Karpas-422 (cell line): ENCODE measurements around the gene RBM25. TPM values are rescaled to one million over a fixed set of nuclear protein-coding genes. Genes with fewer than 3 reads are reported as not detected.
"Not testable (repeated sequence)": the region's sequence is repeated elsewhere in the genome, so short reads cannot be mapped to it uniquely, and the experiment has no call there.

Experiments
- DNase-seq: peaks from one replicate; pipeline ENCODE4 v3.0.0-alpha.2; 2015
- H2AFZ ChIP-seq: fragments of 200-600 bp; sonication (generic); 2 replicates; pipeline ENCODE4 v1.6.1; 2014; ENCODE audit warnings: antibody characterized with exemption, low read length, mixed read lengths
- H3K27ac ChIP-seq: fragments of 200-600 bp; sonication (generic); 2 replicates; pipeline ENCODE4 v1.5.1; 2014; ENCODE audit warnings: mild to moderate bottlenecking, low read length, moderate library complexity
- H3K27me3 ChIP-seq: fragments of 200-600 bp; sonication (generic); 2 replicates; pipeline ENCODE4 v1.6.1; 2014; ENCODE audit warnings: low read length, mixed read lengths
- H3K36me3 ChIP-seq: fragments of 200-600 bp; sonication (generic); 2 replicates; pipeline ENCODE4 v1.6.1; 2014; ENCODE audit warnings: low read length, mixed read lengths; ENCODE audit not compliant: insufficient read depth
- H3K4me1 ChIP-seq: fragments of 200-600 bp; sonication (generic); 2 replicates; pipeline ENCODE4 v1.6.1; 2014; ENCODE audit warnings: mild to moderate bottlenecking, low read length, mixed read lengths
- H3K4me2 ChIP-seq: fragments of 200-600 bp; sonication (generic); 2 replicates; pipeline ENCODE4 v1.6.1; 2014; ENCODE audit warnings: low read length, low read depth, mild to moderate bottlenecking; ENCODE audit not compliant: poor library complexity, severe bottlenecking
- H3K4me3 ChIP-seq: fragments of 200-600 bp; sonication (generic); 2 replicates; pipeline ENCODE4 v1.5.1; 2014; ENCODE audit warnings: mild to moderate bottlenecking, antibody characterized with exemption, low read length, mixed read lengths
- H3K79me2 ChIP-seq: fragments of 200-600 bp; sonication (generic); 2 replicates; pipeline ENCODE4 v1.6.1; 2014; ENCODE audit warnings: mild to moderate bottlenecking, low read length, mixed read lengths
- H3K9ac ChIP-seq: fragments of 200-600 bp; sonication (generic); 2 replicates; pipeline ENCODE4 v1.6.0; 2014; ENCODE audit warnings: low read length
- H3K9me2 ChIP-seq: fragments of 200-600 bp; sonication (generic), shearing (Covaris generic); replicated peaks from 2 replicates; pipeline ENCODE4 v1.6.0; 2014; ENCODE audit warnings: mild to moderate bottlenecking, low read length, moderate library complexity; ENCODE audit not compliant: insufficient read depth
- H3K9me3 ChIP-seq: fragments of 300-700, 200-600 bp; sonication (generic); 2 replicates; pipeline ENCODE4 v1.6.1; 2014; ENCODE audit warnings: low read length, mixed read lengths
- H4K20me1 ChIP-seq: fragments of 200-600 bp; sonication (generic); 2 replicates; pipeline ENCODE4 v1.6.1; 2014; ENCODE audit warnings: mild to moderate bottlenecking, antibody characterized with exemption, low read length, low read depth; ENCODE audit not compliant: insufficient read depth
- total RNA-seq: library from RNA; depleted of rRNA; stranded (reverse); fragments of >200 nt; shearing (Covaris generic); gene quantifications from 2 replicates; pipeline ENCODE4 v1.2.3, GENCODE V29; 2014; ENCODE audit warnings: low replicate concordance

Gene RBM25
- total RNA-seq, 1 experiment from 2014 or later: 129 TPM

GRCh38 chr14:73166399-73166798, 108.1 kb downstream of the RBM25 start:
- no peak for DNase-seq
- Histone ChIP-seq H3K4me3 (no peak overlapping the region), H4K20me1 (no peaks in the 10 kb centered on the region), H2AFZ (no peak overlapping the region), H3K9me3 (no peaks in the 10 kb centered on the region), H3K27ac (no peak overlapping the region), H3K9me2 (no peaks in the 10 kb centered on the region), H3K79me2 (peaks cover 5% of the 10 kb centered on the region; the same call in 1 of the 2 replicates), H3K4me1 (no peaks in the 10 kb centered on the region), H3K27me3 (no peaks in the 10 kb centered on the region), H3K4me2 (no peak overlapping the region), H3K36me3 (peaks cover 46% of the 10 kb centered on the region), H3K9ac (no peak overlapping the region)

- DNase-seq: no peak
- no peaks in the 10 kb centered on the region for H3K9me3 ChIP-seq
- H3K4me2 ChIP-seq: no peak overlapping the region
- no peak overlapping the region for H3K27ac ChIP-seq
- peaks cover 5% of the 10 kb centered on the region; the same call in 1 of the 2 replicates for H3K79me2 ChIP-seq
- peaks cover 44% of the 10 kb centered on the region for H3K36me3 ChIP-seq
- H4K20me1 ChIP-seq: no peaks in the 10 kb centered on the region
- H3K4me3 ChIP-seq: no peak overlapping the region
- no peak overlapping the region for H2AFZ ChIP-seq
- no peaks in the 10 kb centered on the region for H3K9me2 ChIP-seq
- no peak overlapping the region for H3K9ac ChIP-seq
- no peaks in the 10 kb centered on the region for H3K4me1 ChIP-seq
- no peaks in the 10 kb centered on the region for H3K27me3 ChIP-seq
These were observed 109.4 kb downstream of the RBM25 start for GRCh38 chr14:73167727-73168126.

GRCh38 chr14:73168274-73168673, 109.9 kb downstream of the RBM25 start:
- Histone ChIP-seq H2AFZ (no peak overlapping the region), H3K9ac (no peak overlapping the region), H3K27me3 (no peaks in the 10 kb centered on the region), H3K9me2 (no peaks in the 10 kb centered on the region), H4K20me1 (no peaks in the 10 kb centered on the region), H3K36me3 (peaks cover 39% of the 10 kb centered on the region; the same call in 1 of the 2 replicates), H3K4me3 (no peak overlapping the region), H3K9me3 (no peaks in the 10 kb centered on the region), H3K4me1 (no peaks in the 10 kb centered on the region), H3K79me2 (peaks cover 5% of the 10 kb centered on the region; the same call in 1 of the 2 replicates), H3K4me2 (no peak overlapping the region), H3K27ac (no peak overlapping the region)
- DNase-seq: no peak

GRCh38 chr14:73168691-73169090, 110.4 kb downstream of the RBM25 start:
- Histone ChIP-seq H3K4me2 (no peak overlapping the region), H3K27ac (no peak overlapping the region), H4K20me1 (no peaks in the 10 kb centered on the region), H2AFZ (no peak overlapping the region), H3K4me1 (no peaks in the 10 kb centered on the region), H3K79me2 (peaks cover 5% of the 10 kb centered on the region), H3K9ac (no peak overlapping the region), H3K36me3 (peaks cover 40% of the 10 kb centered on the region), H3K4me3 (no peak overlapping the region), H3K9me3 (no peaks in the 10 kb centered on the region), H3K9me2 (no peaks in the 10 kb centered on the region), H3K27me3 (no peaks in the 10 kb centered on the region)
- no peak for DNase-seq

GRCh38 chr14:73169855-73170254, 111.5 kb downstream of the RBM25 start:
- not testable (repeated sequence) for H4K20me1 ChIP-seq, H2AFZ ChIP-seq, H3K9me2 ChIP-seq, H3K4me3 ChIP-seq, H3K27me3 ChIP-seq, H3K9ac ChIP-seq, H3K27ac ChIP-seq, DNase-seq, H3K4me2 ChIP-seq, H3K79me2 ChIP-seq, H3K4me1 ChIP-seq, H3K9me3 ChIP-seq
- peaks cover 38% of the 10 kb centered on the region for H3K36me3 ChIP-seq

GRCh38 chr14:73170686-73171085, 112.4 kb downstream of the RBM25 start:
- peaks cover 2% of the 10 kb centered on the region; the same call in 1 of the 2 replicates for H3K4me1 ChIP-seq
- H3K4me3 ChIP-seq: no peak overlapping the region
- H3K9me3 ChIP-seq: no peaks in the 10 kb centered on the region
- H3K9me2 ChIP-seq: no peaks in the 10 kb centered on the region
- H2AFZ ChIP-seq: no peak overlapping the region
- H3K4me2 ChIP-seq: no peak overlapping the region
- no peak for DNase-seq
- H3K27me3 ChIP-seq: no peaks in the 10 kb centered on the region
- peaks cover 42% of the 10 kb centered on the region for H3K36me3 ChIP-seq
- peaks cover 5% of the 10 kb centered on the region for H3K79me2 ChIP-seq
- H4K20me1 ChIP-seq: no peaks in the 10 kb centered on the region
- H3K27ac ChIP-seq: no peak overlapping the region
- H3K9ac ChIP-seq: no peak overlapping the region

GRCh38 chr14:73172500-73172899, 114.2 kb downstream of the RBM25 start:
- H3K36me3 ChIP-seq: peaks cover 46% of the 10 kb centered on the region
- H2AFZ ChIP-seq: no peak overlapping the region
- H3K79me2 ChIP-seq: peaks cover 4% of the 10 kb centered on the region; the same call in 1 of the 2 replicates
- H4K20me1 ChIP-seq: no peaks in the 10 kb centered on the region
- peaks cover 17% of the 10 kb centered on the region for H3K4me1 ChIP-seq
- no peak overlapping the region for H3K27ac ChIP-seq
- no peak overlapping the region for H3K9ac ChIP-seq
- H3K4me3 ChIP-seq: no peak overlapping the region
- DNase-seq: no peak
- H3K27me3 ChIP-seq: no peaks in the 10 kb centered on the region
- no peaks in the 10 kb centered on the region for H3K9me2 ChIP-seq
- no peak overlapping the region for H3K4me2 ChIP-seq
- H3K9me3 ChIP-seq: no peaks in the 10 kb centered on the region

GRCh38 chr14:73173092-73173735, 114.9 kb downstream of the RBM25 start:
- H4K20me1 ChIP-seq: no peaks in the 10 kb centered on the region
- no peak overlapping the region for H2AFZ ChIP-seq
- no peaks in the 10 kb centered on the region for H3K9me3 ChIP-seq
- no peak overlapping the region for H3K4me3 ChIP-seq
- peaks cover 6% of the 10 kb centered on the region; the same call in 1 of the 2 replicates for H3K79me2 ChIP-seq
- no peaks in the 10 kb centered on the region for H3K27me3 ChIP-seq
- no peak overlapping the region for H3K4me2 ChIP-seq
- H3K36me3 ChIP-seq: peaks cover 50% of the 10 kb centered on the region
- no peak overlapping the region for H3K27ac ChIP-seq
- no peak overlapping the region for H3K9ac ChIP-seq
- peak; percentile 88 for DNase-seq
- peaks cover 17% of the 10 kb centered on the region for H3K4me1 ChIP-seq
- no peaks in the 10 kb centered on the region for H3K9me2 ChIP-seq
